ENCODE data around the gene TMEM192. TPM values are rescaled to one million over a fixed set of nuclear protein-coding genes. Genes with fewer than 3 reads are reported as not detected.
"Not testable (repeated sequence)": the region's sequence is repeated elsewhere in the genome, so short reads cannot be mapped to it uniquely, and the experiment has no call there.

TMEM192 gene
- total RNA-seq, 4 donors from 2014 or later: 2.0 to 25.4 (median 9.3) TPM

DNA sequence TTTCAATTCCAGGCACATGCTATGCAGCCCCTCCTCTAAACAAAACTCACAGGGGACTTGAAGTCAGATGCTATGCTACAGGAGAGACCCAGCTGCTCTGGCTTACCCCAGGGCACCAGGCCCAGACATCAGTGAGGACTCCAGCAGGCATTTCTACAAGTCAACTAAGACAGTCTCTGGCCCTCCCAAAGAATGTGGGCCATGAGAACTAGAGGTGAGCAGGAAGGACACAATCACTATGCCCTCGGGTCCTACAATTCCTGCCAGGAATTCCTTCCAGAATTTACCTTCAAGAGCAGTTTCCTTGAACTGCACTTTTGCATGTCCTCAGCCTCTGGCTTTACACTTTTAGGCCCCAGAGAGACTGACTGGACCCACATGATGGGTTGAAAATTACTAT is 17.4 kb downstream of the TMEM192 start:
- Histone ChIP-seq H3K27ac (no peak overlapping the region), H3K4me3 (no peak overlapping the region), H3K4me1 (no peaks in the 10 kb centered on the region), H3K9me3 (no peaks in the 10 kb centered on the region), H3K27me3 (no peaks in the 10 kb centered on the region), H3K36me3 (no peaks in the 10 kb centered on the region)
- DNase-seq: no peak
- TF ChIP-seq CTCF (IDR thresholded peaks at IDR 0.05): no peak
- no peak for TF ChIP-seq POLR2A (IDR thresholded peaks at IDR 0.05)
- intact Hi-C loops (cut with DNase I; ENCODE audit: low total_unique reads): no loop called here

- Histone ChIP-seq H3K27me3 (no peaks in the 10 kb centered on the region), H3K4me3 (no peak overlapping the region), H3K4me1 (no peaks in the 10 kb centered on the region), H3K36me3 (no peaks in the 10 kb centered on the region), H3K9me3 (no peaks in the 10 kb centered on the region), H3K27ac (no peak overlapping the region)
- intact Hi-C loops (cut with DNase I; ENCODE audit: low total_unique reads): no loop called here
- no peak for TF ChIP-seq POLR2A (IDR thresholded peaks at IDR 0.05)
- no peak for TF ChIP-seq CTCF (IDR thresholded peaks at IDR 0.05)
- DNase-seq: no peak
Measured at GRCh38 chr4:165094873-165095272, 17.8 kb downstream of the TMEM192 start.

- H3K9me3 ChIP-seq; DNase-seq; H3K36me3 ChIP-seq; H3K27ac ChIP-seq; H3K4me3 ChIP-seq; intact Hi-C loops (cut with DNase I; ENCODE audit: low total_unique reads); H3K27me3 ChIP-seq; H3K4me1 ChIP-seq: not testable (repeated sequence)
Measured at GRCh38 chr4:165092187-165092586, 20.5 kb downstream of the TMEM192 start.

GRCh38 chr4:165088366-165088765 is 24.3 kb downstream of the TMEM192 start:
- TF ChIP-seq CTCF (IDR thresholded peaks at IDR 0.05) (no peak), POLR2A (IDR thresholded peaks at IDR 0.05) (no peak)
- no peaks in the 10 kb centered on the region for H3K9me3 ChIP-seq

DNA sequence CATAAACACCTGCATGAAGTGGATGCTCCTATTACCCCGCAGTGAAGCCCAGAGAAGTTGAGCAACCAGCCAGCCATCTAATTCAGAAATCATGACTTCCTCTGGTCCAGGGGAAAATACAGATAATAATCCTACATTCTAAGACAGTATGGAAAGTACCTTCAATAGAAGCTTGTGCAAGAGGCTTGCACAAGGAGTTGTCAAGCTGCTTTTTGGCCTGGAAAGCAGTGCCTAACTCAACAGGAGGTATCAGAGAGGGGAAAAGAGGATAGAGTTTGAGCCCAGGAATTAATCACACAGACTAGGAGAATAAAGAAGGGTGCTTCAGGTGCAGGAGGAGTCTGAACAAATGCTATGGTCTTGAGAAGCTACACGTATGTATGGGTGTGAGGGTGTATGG is 26.7 kb downstream of the TMEM192 start:
- no peaks in the 10 kb centered on the region for H3K36me3 ChIP-seq
- no peak for DNase-seq
- intact Hi-C loops (cut with DNase I; ENCODE audit: low total_unique reads): no loop called here
- no peaks in the 10 kb centered on the region for H3K4me1 ChIP-seq
- H3K27me3 ChIP-seq: no peaks in the 10 kb centered on the region
- no peak overlapping the region for H3K4me3 ChIP-seq
- no peaks in the 10 kb centered on the region for H3K9me3 ChIP-seq
- TF ChIP-seq CTCF (IDR thresholded peaks at IDR 0.05): no peak
- TF ChIP-seq POLR2A (IDR thresholded peaks at IDR 0.05): no peak
- H3K27ac ChIP-seq: no peak overlapping the region

More at GRCh38 chr4:165088366-165088765, 24.3 kb downstream of the TMEM192 start:
- H3K27ac ChIP-seq: no peak overlapping the region
- no peak for DNase-seq
- H3K27me3 ChIP-seq: no peaks in the 10 kb centered on the region
- intact Hi-C loops (cut with DNase I; ENCODE audit: low total_unique reads): no loop called here
- no peaks in the 10 kb centered on the region for H3K4me1 ChIP-seq
- no peak overlapping the region for H3K4me3 ChIP-seq
- no peaks in the 10 kb centered on the region for H3K36me3 ChIP-seq

DNA sequence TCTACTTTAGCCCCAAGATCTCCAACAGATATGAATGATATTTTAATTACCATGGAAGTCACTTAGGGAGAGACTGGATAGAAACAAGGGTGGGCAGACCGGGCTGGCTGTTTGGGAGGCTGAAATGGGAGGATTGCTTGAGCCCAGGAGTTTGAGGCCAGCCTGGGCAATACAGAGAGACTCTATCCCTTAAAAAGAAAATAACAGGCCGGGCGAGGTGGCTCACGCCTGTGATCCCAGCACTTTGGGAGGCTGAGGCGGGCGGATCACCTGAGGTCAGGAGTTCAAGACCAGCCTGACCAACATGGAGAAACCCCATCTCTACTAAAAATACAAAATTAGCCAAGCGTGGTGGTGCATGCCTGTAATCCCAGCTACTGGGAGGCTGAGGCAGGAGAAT is 27.9 kb downstream of the TMEM192 start:
- H3K4me1 ChIP-seq; H3K36me3 ChIP-seq; H3K27ac ChIP-seq; DNase-seq; H3K4me3 ChIP-seq; intact Hi-C loops (cut with DNase I; ENCODE audit: low total_unique reads); H3K27me3 ChIP-seq; H3K9me3 ChIP-seq: not testable (repeated sequence)

Measured in uterus (tissue), 4 donors.